Measurements from ENCODE around the gene MYO7A. TPM values are rescaled to one million over a fixed set of nuclear protein-coding genes. Genes with fewer than 3 reads are reported as not detected.

Gene MYO7A
- total and polyA plus RNA-seq, 2 experiments from 2014 or later: 1.8 to 5.4 TPM

- no peak for TF ChIP-seq ZNF462 (CRISPR knock-in tag; IDR thresholded peaks at IDR 0.05)
Observed at GRCh38 chr11:77196961-77197360, 68.9 kb downstream of the MYO7A start (continued).

GRCh38 chr11:77197626-77198320 is 69.7 kb downstream of the MYO7A start:
- H4K20me1 ChIP-seq (replicated peaks; ENCODE audit: insufficient read depth): no peaks in the 10 kb centered on the region
- H3F3A ChIP-seq (replicated peaks; ENCODE audit: low read depth): no peaks in the 10 kb centered on the region
- H3K4me1 ChIP-seq (ENCODE audit: insufficient read depth): no peaks in the 10 kb centered on the region
- Mint-ChIP-seq H3K4me1 (peaks cover 5% of the 10 kb centered on the region; the same call in 2 of the 3 replicates), H3K9me3 (no peaks in the 10 kb centered on the region), H3K36me3 (ENCODE audit: low read depth) (no peaks in the 10 kb centered on the region; the same call in 2 of the 3 replicates), H3K27me3 (ENCODE audit: insufficient read depth, low read depth, poor library complexity) (peaks cover 9% of the 10 kb centered on the region), H3K4me3 (no peak overlapping the region), H3K27ac (no peak overlapping the region)
- no peak overlapping the region for H3K27ac ChIP-seq (ENCODE audit: low read depth)
- ATAC-seq (peak; percentile 23), DNase-seq (ENCODE audit: low spot score) (no peak)
- no peak overlapping the region for H3K4me2 ChIP-seq
- H3K9me2 ChIP-seq (ENCODE audit: insufficient read depth): 0 out of 2 replicates have a peak, but pooled peaks cover 4% of the 10 kb centered on the region
- no peaks in the 10 kb centered on the region for H3K36me3 ChIP-seq (ENCODE audit: insufficient read depth)
- peak overlapping the region; percentile 88; the same call in 1 of the 2 replicates for H2AFZ ChIP-seq
- no peaks in the 10 kb centered on the region for H3K79me2 ChIP-seq (replicated peaks; ENCODE audit: insufficient read depth)
- no peak overlapping the region for H3K4me3 ChIP-seq
- no peaks in the 10 kb centered on the region for H3K27me3 ChIP-seq (ENCODE audit: insufficient read depth)
- TF ChIP-seq ZNF114 (CRISPR knock-in tag; IDR thresholded peaks at IDR 0.05) (no peak), STAT1 (IDR thresholded peaks at IDR 0.05; ENCODE audit: unreplicated experiment) (no peak), JUNB (IDR thresholded peaks at IDR 0.05; ENCODE audit: unreplicated experiment) (no peak), ZNF462 (CRISPR knock-in tag; IDR thresholded peaks at IDR 0.05) (no peak), CTCF (conservative IDR thresholded peaks at IDR 0.05; ENCODE audit: low read depth in 2 of 2) (no peak), EZH2 (IDR thresholded peaks at IDR 0.05; ENCODE audit: low read depth, unreplicated experiment) (no peak), CREB1 (CRISPR knock-in tag; IDR thresholded peaks at IDR 0.05; ENCODE audit: low read depth) (no peak)
